AG04450 (cell line): ENCODE measurements around the gene LOXL4. TPM values are rescaled to one million over a fixed set of nuclear protein-coding genes. Genes with fewer than 3 reads are reported as not detected.

Experiments used
- CTCF ChIA-PET: fragments of 300-600, 350-600 bp; formaldehyde crosslinking; extraction: SDS; loops from one replicate; lab custom pipeline; 2022; ENCODE audit warnings: antibody characterized with exemption, inconsistent platforms; lab: Charles Lee
- POLR2A ChIA-PET: fragments of 350-600 bp; formaldehyde crosslinking; extraction: SDS; loops from one replicate; lab custom pipeline; 2021; ENCODE audit warnings: antibody characterized with exemption, inconsistent platforms; lab: Yijun Ruan, JAX
- DNase-seq: peaks from one replicate; pipeline ENCODE4 v3.0.0-alpha.2; 2011; ENCODE audit warnings: low read depth, low spot score
- H3K27ac ChIP-seq: one replicate; pipeline ENCODE4 v1.5.1; 2012; ENCODE audit warnings: low read depth, low read length, control low read depth
- H3K27me3 ChIP-seq: one replicate; pipeline ENCODE4 v1.6.0; 2012; ENCODE audit warnings: low read length; ENCODE audit not compliant: control insufficient read depth, insufficient read depth
- H3K4me3 ChIP-seq: 2 replicates; pipeline ENCODE4 v1.5.1; 2011; ENCODE audit warnings: mild to moderate bottlenecking, low read depth, low read length, control low read depth
- H3K9me3 ChIP-seq: 2 replicates; pipeline ENCODE4 v1.5.1; 2012; ENCODE audit warnings: low read length; ENCODE audit not compliant: control insufficient read depth, insufficient read depth
- CTCF ChIP-seq: IDR thresholded peaks from 2 replicates; pipeline ENCODE4 v1.5.1; 2011; ENCODE audit warnings: low read depth, low read length, control low read depth, inconsistent platforms
- polyA plus RNA-seq: library from polyadenylated mRNA; depleted of rRNA; stranded (reverse); fragments of >200 nt; gene quantifications from 2 replicates; pipeline ENCODE4 v1.2.3, GENCODE V29; 2011

Gene LOXL4
- polyA plus RNA-seq, 1 experiment, result 41.0 TPM

DNA sequence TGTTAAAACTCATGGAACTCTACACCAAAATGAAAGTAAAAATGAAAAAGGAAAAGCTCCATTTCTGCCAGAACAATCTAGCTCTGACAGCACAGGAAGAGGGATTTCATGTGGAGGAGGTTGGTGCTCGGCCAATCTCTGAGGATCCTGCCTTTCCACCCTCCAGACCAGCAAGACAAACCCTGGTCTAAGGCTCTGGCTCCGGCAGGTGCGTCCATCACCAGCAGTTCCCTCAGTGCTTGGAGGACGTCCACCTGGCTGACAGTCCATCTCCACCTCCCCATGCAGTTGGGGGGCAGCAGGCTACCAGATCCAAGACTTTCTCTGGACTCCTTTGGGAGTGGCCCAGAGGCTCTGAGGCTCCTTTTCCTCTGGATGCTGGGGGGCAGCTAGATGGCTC, 25.0 kb upstream of the LOXL4 start:
- TF ChIP-seq CTCF, result no peak
- ChIA-PET POLR2A (interaction anchor here (0.6 kb wide), 1 partner anchor 152 kb away, joined by 3 read pairs; no protein-coding TSS in a partner anchor), CTCF (interaction anchor here (8.9 kb wide), 1 partner anchor 17 kb away, joined by 68 read pairs; no protein-coding TSS in a partner anchor)

GRCh38 chr10:98289802-98290209, 21.8 kb upstream of the LOXL4 start:
- DNase-seq, result no peak
- POLR2A ChIA-PET, result no interaction called here
- Histone ChIP-seq H3K9me3 (no peaks in the 10 kb centered on the region), H3K27ac (no peak overlapping the region), H3K27me3 (peaks cover 34% of the 10 kb centered on the region), H3K4me3 (no peak overlapping the region)
- CTCF ChIA-PET, result no interaction called here
- no peak for TF ChIP-seq CTCF

More for the DNA sequence above, 25.0 kb upstream of the LOXL4 start:
- DNase-seq, result no peak
- Histone ChIP-seq H3K4me3 (no peak overlapping the region), H3K9me3 (no peaks in the 10 kb centered on the region), H3K27ac (no peak overlapping the region), H3K27me3 (peaks cover 24% of the 10 kb centered on the region)

- CTCF ChIA-PET, result interaction anchor here (1.3 kb wide), 1 partner anchor 22 kb away, joined by 5 read pairs; no protein-coding TSS in a partner anchor
Measured at GRCh38 chr10:98287321-98287720, 19.3 kb upstream of the LOXL4 start.

DNA sequence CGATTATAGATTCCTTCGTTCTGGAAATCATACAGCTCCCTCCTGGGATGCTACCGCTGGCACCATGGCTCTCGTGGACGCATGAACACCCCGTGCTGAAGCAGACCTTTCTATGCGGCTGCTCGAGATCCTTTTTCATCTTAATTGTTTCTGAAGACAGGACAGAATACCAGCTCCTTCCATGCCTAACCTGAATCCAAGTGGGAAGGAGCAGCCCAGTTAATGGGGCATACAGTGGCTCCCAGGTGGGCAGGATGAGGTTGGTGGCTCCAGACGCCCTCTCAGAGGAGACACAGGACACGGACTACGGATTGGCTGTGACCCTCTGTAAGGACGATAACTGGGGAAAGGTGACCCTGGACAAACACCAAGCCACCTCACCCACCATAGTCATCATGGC, 18.4 kb upstream of the LOXL4 start:
- Histone ChIP-seq H3K9me3 (no peaks in the 10 kb centered on the region), H3K27me3 (peaks cover 34% of the 10 kb centered on the region), H3K27ac (no peak overlapping the region), H3K4me3 (no peak overlapping the region)
- DNase-seq, result no peak
- ChIA-PET POLR2A (no interaction called here), CTCF (no interaction called here)
- no peak for TF ChIP-seq CTCF

More at GRCh38 chr10:98287321-98287720, 19.3 kb upstream of the LOXL4 start:
- POLR2A ChIA-PET, result no interaction called here
- Histone ChIP-seq H3K9me3 (no peaks in the 10 kb centered on the region), H3K4me3 (no peak overlapping the region), H3K27me3 (peaks cover 31% of the 10 kb centered on the region), H3K27ac (no peak overlapping the region)
- no peak for TF ChIP-seq CTCF
- DNase-seq, result no peak

- no peak for DNase-seq
- H3K9me3 ChIP-seq, result no peaks in the 10 kb centered on the region
- no peak overlapping the region for H3K4me3 ChIP-seq
- POLR2A ChIA-PET, result no interaction called here
- no peak overlapping the region for H3K27ac ChIP-seq
- H3K27me3 ChIP-seq, result peaks cover 29% of the 10 kb centered on the region
- no peak for TF ChIP-seq CTCF
- CTCF ChIA-PET, result interaction anchor here (1.1 kb wide), 1 partner anchor 24 kb away, joined by 3 read pairs; no protein-coding TSS in a partner anchor
Measured at GRCh38 chr10:98285416-98285815, 17.4 kb upstream of the LOXL4 start.
